Measurements from ENCODE around the gene HOXB8.

- no peak for TF ChIP-seq CTCF (IDR thresholded peaks at IDR 0.05; ENCODE audit: insufficient read depth, low read length, poor library complexity, severe bottlenecking)
- no peak for TF ChIP-seq EZH2phosphoT487 (conservative IDR thresholded peaks at IDR 0.05; ENCODE audit: low read length)
These were observed 10.6 kb upstream of the HOXB8 start for GRCh38 chr17:48625495-48626244.

Data from SU-DHL-6 (cell line).